Muscle of arm (tissue), 12 donors: ENCODE measurements around the gene MAPKAP1. TPM values are rescaled to one million over a fixed set of nuclear protein-coding genes. Genes with fewer than 3 reads are reported as not detected.
A peak's percentile ranks its signal among the peaks of the same experiment; 100 is the strongest.

Source experiments
- DNase-seq: peaks from one replicate; pipeline ENCODE4 v3.0.0-alpha.2; 2013
- polyA plus RNA-seq, 12 donors: library from polyadenylated mRNA; unstranded; fragments of 120-200 nt; gene quantifications; one replicate each; pipeline ENCODE4 v1.2.1, GENCODE V29; 2013; ENCODE audit not compliant: insufficient read length in 12 of 12

The MAPKAP1 gene
- polyA plus RNA-seq, 12 donors = 61.5 to 78.0 (median 72.4) TPM; not detected in 1

DNA sequence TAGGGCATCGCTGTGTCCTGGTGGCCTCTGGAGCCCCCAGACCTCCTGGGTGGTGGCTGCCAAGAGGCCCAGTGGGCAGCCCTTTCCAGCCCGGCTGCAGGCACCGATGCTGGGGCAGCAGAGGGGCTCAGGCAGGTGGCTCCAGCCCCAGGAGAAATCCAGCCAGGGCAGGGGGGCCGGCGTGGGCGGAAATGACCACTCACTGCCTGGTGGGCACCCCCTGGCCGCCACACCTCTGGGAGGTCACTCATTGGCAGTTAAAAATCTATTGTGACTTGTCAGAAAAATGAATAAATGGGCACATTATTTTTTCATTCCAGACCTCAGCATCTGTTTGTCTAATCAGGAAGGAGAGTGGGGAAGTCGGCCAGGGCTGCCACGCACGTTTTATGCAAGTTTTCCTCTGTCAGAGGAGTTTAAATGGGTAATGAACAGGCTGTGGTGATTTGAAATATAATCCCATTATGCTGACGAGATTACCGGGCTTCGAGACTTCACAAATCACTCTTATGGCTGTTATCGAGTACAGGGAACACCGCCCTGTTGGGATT lies 273.5 kb downstream of the MAPKAP1 start:
- DNase-seq = peak; percentile 51

DNA sequence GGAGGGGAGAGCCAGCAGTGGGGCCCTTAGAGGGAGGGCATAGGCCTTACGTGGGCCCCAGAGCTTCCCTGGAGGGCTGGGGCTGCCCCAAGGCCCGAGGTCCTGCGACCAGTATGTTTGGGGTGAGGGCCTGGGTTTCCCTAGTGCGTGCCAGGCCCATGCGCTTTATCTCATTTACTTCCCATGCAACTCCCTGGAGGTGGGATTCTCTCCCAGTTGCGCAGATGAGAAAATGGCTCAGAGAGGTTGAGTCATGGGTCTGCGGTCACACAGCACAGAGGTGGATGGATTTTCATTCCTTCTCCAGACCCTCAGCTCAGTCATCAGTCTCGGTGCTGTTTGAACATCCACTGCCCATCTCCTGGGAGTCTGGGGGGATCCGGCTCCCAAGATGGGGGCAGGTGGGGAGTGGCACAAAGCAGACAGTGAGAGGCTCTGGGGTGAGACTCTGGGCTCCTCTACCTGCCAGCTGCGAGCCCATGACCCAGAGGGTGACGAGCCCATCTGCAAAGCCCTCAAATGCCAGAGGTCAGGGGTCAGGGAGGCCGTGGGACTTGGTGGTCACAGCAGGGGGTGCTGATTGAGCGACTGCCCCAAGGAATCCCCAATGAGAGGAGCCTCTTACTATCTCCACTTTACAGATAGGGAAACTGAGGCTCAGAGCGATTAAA lies 274.2 kb downstream of the MAPKAP1 start:
- DNase-seq = no peak

DNA sequence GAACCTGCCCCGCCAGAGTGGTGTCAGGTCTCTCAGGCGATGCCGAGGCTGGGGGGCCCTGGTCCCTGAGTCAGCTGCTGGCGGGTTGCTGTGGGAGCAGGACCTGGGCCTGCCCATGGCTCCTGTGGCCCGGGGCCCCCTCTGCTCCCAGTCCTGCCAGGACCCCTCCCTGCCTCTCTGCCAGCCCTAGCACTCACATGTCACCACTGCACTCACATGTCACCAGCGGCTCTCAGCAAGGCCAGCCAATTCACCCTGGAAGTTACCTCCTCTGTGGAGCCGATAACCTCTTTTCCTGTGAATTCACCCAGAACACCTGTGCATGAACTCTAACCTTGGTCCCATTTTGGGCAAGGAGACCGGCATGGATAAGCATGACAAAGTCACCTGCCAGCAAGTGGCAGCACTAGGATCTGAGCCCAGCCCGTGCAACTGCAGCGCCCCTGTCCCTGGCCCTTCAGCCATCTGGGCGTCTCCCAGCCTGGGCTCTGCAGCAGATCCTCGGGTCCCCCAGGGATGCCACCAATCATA lies 275.2 kb downstream of the MAPKAP1 start:
- DNase-seq = no peak

DNA sequence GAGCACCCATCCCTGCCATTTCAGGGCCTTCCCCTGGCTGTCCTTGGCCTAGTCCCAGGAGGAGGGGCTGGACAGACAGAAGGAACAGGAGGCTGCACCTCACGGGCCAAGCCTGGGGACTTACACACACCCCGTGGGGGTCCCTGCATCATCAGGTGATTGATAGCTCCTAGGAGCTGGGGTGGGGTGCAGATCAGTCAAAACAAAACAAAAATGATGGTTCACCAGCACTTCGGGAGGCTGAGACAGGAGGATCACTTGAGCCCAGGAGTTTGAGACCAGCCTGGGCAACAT lies 276.0 kb downstream of the MAPKAP1 start:
- no peak for DNase-seq

DNA sequence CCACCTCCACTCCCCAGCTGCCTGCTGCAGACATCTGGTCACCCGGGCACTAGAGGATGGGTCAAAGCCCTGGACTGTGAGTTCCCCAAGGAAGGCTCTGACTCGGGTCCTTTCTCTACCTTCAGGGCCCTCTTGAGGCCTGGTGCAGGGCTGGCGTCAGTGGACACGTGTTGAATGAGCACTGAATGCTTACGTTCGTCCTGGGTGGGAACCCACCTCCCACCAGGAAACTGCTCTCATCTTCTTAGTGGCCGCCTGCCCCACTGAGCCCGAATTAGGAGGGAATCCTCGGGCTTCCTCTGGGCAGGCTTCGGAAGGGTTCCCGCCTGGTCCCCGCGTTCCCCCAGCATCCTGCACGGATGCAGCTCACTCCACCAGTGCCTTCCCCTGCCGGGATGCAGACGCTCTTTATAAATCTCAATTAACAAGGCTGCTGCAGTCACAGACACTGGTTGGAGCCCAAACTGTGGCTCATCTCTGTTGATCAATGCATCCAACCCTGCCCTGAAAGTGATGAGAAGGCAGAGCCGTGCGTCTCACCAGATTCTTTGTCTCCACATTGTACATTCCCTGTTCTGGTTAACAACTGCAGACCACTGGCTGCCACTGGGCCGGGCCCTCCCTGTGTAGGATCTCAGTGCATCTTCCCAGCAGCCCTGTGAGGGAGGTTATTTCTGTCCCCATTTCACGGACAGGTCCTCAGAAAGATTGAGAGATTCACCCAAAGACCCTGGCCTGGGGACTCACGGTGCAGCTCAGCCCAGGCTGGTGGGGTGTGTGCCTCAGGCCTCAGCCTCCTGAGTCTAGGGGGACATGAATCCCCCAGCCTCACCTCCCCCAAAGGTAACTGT lies 276.6 kb downstream of the MAPKAP1 start:
- DNase-seq = no peak

DNA sequence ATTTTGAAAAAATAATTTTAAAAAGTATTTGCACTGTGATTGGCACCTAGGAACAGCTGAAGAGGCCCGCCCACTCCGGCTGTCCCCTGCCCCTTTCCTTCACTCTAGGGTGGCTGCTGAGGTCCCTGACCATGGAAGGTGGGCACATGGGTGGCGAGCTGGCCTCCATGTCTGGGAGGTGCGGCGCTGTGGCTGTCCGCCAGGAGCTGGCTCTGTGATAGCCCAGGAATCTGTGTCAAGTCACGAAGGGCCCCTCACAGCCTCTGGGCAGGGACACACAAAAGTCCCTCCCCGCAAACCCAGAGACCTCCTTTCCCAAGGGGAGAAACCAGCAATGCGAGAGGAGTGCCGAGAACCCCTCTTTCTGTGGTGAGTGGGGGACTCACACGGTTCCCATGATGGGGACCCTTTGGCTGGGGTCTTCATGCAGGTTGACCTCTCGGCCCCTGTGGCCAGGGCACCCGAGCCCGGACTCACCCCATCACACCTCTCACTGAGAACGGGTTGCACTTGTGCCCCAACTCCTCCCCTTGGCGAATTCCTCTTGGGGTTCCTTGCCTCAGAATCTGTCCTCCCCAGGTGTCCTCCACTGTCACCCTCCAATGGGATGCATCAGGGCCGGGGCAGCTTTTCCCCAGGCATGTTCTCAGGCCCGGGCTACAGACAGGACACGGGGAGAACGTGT lies 277.4 kb downstream of the MAPKAP1 start:
- no peak for DNase-seq

DNA sequence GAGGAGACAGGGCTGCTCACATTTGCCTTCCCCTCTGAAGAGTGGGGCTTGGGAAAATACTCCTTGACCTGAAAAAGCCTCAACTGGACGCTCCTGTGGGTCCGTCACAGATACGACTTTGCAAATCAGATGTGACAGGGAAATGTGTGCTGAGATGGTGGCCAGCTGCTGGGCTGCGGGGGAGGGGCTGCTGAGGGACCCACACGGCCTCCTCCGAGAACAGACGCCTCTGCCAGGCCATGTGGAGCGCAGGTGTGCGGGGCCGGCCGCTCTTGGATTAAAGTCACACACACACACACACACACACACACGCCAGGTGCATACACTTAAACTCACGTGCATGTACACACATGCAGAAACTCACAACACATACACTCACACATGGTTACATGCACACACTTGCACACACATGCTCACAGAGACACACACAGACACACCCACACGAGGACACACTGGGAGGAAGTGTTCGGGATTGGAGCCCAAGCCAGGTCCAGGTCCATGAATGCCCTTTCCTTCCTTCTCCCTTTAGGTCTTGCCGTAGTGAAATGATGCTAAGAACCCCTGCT lies 278.0 kb downstream of the MAPKAP1 start:
- DNase-seq = peak; percentile 19

DNA sequence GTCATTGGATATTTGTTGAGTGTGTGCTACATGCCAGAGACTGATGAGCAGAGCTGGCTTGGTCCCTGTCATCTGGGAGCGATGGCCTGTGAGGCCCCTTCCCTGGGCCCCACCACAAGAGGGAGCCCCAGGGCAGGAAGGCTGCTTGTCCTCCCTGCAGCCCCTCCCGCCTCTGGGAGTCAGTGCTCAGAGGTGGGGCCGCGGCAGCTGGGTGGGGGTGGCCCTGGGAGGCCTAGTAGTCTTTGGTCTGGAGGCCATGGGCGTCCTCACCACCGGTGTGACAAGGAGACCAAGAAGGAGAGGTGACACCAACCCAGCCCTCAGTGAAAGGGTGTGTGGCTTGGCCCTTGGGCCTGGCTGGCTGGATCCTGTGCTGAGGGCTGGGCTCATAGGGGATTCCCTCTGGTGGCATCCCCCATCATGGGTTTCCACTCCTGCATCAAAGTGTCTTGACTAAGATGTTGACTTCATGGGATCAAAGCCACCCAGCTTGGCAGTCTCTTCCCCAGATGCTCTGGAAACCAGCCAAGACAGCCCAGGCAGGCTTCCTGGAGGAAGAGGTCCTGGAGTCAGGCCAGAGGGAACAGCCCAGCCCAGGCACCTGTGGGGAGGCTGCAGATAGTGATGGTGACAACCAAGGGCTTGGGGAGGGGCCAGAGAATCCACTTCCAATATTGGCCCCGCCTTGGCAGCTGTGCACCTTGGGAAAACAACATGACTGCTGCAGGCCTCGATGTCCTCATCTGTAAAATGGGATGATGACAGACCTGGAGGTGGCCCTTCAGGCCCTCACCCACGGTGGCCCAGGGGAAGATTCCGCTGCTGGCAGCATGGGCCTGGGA lies 278.7 kb downstream of the MAPKAP1 start:
- DNase-seq = no peak

DNA sequence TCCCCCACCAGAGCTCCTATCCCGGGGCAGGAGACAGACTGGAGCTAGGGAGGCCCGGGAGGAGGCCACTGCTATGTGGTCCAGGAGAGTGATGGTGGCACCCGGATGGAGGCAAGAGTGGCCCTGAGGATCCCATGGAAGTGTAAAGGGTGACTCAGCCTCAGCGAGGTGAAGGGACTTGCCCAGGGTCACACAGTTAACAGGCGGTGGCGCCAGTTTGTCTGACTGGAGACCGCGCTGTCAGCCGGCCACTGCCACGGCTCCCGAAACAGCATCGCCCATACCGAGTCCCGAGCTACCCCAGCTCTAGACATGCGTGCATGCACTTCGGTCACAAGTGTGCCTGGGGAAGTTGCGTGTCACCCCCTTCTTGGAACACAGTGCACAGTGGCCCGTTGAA lies 279.5 kb downstream of the MAPKAP1 start:
- DNase-seq = no peak

DNA sequence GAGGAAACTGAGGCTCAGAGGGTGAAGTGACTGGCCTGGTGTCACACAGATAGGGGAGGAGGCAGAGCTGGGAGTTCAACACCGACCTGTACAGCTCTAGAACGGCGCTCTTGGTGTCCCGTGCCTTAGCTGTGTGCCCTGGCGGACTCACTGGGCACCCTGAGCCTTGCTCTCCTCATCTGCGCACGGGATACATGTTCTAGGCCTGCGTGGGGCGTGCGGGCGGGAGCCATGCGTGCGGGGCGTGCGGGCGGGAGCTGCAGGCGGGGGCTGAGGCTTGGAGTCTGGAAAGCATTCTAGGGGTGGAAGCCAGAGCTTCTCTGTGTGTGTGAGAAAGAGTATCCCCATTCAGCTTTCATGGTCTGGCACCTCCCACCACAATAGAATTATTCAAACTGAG lies 280.1 kb downstream of the MAPKAP1 start:
- DNase-seq = no peak

DNA sequence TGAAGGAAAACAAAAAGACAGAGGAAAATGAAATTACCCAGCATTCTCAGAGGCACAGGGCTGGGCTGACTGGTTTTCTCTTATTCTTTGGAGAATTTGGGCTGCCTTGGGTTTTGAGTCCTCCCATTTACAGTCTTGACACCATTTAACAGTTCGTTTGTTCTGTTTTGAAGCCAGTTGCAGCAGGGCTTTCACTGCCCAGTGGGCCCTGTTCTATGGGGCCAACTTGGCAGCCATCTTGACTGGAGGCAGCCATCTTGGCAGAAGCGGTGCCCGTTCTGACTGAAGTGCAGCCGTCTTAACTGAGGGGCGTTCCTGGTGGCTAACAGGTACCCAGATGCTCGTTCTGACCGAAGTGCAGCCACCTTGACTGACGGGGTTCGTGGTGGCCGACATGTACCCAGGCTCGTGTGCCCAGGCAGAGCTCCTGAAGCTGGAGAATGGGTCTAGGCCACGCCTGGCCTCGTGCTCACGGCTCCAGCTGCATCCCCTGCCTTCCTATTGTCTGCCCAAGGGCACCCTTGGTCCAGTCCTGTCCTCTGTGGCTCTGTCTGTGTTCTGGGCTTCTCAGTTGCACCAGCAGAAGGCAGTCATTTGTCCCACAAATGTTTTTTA lies 281.0 kb downstream of the MAPKAP1 start:
- no peak for DNase-seq

DNA sequence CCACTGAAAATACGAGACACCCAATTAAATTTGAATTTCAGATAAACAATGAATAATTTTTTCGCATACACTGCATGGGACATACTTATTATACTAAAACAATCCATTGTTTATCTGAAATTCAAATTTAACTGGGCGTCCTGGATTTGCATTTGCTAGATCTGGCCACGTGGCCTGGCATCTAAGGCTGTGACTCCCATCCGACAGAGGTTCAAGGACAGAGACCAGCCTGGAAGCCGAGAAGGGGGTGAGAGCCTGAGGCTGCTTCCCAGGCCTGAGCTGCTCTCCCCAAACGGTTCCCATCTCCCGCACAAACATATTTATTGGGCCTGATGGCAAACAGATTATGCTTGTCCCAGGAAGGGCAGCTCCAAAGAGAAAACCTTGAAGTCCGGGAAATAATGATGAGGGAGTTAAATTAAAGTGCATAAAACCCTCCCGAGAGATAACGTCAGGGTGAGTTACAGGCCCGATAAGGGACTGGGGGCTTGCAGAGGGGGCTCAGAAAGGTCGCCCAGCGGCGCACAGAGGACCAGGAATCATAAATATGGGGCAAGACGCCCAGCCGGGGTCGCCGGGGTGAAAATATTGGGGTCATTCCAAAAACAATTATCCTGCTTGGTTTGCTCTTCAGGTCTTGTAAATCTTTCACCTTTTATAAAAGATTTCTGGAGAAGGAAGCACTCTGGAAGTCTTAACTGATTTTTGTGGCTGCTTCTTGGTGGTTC lies 281.7 kb downstream of the MAPKAP1 start:
- no peak for DNase-seq

DNA sequence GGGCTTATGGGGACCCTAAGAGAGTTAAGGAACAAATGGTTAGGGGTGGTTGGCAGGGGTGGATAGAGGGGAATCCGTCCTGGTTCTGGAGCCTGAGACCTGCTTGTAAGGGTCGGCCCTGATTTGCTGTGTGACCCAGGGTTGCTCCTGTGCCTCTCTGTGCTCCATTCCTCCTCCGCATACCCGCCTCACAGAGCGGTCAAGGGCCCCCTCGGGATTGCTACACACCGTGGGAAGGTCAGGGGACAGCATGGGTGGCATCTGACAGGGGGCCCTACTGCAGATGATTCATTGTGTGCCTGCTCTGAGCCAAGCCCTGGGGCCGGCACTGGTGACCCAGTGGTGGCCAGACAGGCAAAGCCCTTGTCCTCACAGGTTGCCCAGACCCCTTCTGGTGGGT lies 283.0 kb downstream of the MAPKAP1 start:
- DNase-seq = no peak

DNA sequence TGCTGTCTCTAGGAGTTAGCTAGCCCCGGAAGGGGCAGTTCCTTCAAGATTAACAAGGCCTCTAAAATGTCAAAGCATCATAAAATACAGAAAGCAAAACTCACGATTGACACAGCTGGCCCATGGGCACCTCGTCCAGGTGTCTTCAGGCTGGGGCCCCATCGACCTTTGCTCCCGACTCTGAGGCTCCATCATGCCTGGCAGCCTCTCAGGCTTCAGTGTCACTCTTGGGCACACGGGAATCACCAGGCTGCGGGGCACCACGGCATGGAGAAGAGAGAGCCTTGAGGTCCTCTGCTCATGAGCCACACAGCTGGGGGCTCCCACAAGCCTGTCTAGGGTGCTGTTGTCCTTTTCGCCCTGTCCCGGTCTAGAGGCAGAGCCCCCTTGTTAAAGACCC lies 284.2 kb downstream of the MAPKAP1 start:
- DNase-seq = no peak

DNA sequence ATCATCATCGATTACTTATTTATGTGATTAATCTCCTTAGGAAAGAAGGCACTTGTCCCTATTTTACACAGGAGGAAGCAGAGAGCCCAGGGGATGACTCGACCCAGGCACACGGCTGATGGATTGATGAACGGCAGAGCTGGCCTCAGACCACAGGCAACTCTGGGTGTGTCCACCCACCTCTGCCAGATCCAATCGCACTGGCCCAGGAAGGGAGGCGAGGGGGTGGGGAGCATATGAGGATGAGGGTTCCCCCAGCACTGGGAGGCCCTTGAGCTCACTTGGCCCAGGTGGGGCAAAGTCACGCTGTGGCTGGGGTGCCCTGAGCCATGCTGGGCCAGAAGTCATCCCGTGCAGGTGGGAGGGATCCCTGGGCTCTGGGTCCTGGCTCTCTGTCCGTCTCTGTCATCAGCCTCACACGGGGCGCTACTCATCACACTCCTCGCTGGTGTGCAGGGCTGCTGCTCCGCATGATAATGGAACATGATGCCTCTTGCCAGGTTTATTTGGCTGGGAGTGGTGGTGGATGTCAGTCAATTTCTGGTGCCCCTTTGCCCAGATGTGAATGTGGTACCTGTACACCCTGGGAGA lies 285.3 kb downstream of the MAPKAP1 start:
- no peak for DNase-seq

DNA sequence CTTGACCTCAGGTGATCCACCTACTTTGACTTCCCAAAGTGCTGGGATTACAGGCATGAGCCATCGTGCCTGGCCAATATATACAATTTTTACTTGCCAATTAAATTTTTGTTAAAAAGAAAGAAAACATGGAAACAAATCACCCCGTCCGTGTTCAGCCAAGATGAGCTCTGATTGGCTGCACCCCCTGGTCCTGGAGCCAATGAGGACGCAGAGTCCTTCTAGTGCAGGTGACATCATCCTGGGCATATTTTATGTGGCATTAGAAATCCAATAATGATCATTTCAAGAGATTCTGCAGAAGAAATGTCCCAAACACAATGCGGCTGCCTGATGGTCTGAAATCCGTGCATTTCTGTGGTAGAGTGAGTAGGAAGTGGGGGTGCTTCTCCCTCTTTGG lies 285.8 kb downstream of the MAPKAP1 start:
- no peak for DNase-seq

DNA sequence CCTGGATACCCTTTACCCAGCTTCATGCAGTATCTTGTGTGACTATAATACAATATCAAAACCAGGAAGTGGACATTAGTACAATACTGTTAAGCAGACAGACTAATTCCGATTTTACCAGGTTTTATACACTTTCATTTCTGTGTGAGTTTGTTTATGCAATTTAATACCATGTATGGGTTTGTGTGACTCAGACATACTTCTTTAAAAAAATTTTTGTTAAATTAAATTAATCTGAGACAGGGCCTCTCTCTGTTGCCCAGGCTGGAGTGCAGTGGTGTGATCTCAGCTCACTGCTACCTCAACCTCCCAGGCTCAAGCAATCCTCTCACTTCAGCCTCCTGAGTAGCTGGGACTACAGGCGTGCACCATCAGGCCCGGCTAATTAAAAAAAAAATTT lies 288.6 kb downstream of the MAPKAP1 start:
- DNase-seq = no peak

DNA sequence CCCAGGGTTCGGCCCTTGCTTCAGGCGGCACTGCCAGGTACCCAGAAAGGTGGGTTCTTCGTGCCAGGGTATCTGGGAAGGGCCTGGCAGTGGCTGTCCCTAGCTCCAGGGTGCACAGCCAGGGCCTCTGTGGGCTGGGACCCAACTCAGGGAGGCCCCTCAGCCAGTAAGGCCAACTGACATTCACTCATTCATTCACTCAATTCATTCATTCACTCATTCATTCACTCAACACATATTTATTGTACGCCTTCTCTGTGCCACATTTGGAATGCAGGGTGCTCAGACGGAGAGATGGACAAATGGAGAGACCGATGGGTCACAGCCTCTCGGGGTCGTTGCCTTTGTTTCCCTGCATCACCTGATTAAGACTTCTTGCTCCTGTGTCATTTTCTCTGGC lies 290.5 kb downstream of the MAPKAP1 start:
- DNase-seq = no peak
